Heart left ventricle (tissue), 13 donors: Measurements from ENCODE around the gene DAAM1.

Experiments
- CTCF ChIP-seq, 12 donors: fragments of 200-600 bp; sonication (generic) in 4 of 12; IDR thresholded peaks; one replicate each; pipeline versions ENCODE4 v1.5.0 to v1.8.0; 2018 to 2022; ENCODE audit warnings: antibody characterized with exemption in 12 of 12, mild to moderate bottlenecking in 5 of 12
- POLR2A ChIP-seq, 2 donors: fragments of 450-650 bp; IDR thresholded peaks; one replicate each; pipeline ENCODE4 v1.6.1; 2017; ENCODE audit warnings: antibody characterized with exemption in 2 of 2, mild to moderate bottlenecking in 2 of 2, moderate library complexity in 2 of 2
- donor health status: ischemic (EF 13 %, LVEDD 7.1; RV severe dilation, severe dysfunction).
- donor health status: DM: no; HTN: yes; CAD: no.
- donor health status: DM: no; HTN: no; CAD: no.
- donor health status: ischemic (EF 25% LVEDD 6.9; RV normal size, moderate dysfunction).
- donor health status: ischemic (EF 25% LVEDD 5.7; RV mildly dilated, moderate dysfunction).
- donor health status: ischemic (EF 35%, LVEDD 5.7; RV mildly dilated, moderate dysfunction).
- donor health status: nonischemic (EF 11% LVEDD 7.7; RV severe dilation, severe dysfunction).
- donor health status: DM: yes; HTN: yes; CAD: no.
- donor health status: PGD.
- donor health status: ischemic (EF 29% LVEDD 5.4; RV normal size, mild dysfunction).
- donor health status: nonischemic (EF 23%, LVEDD 6.1; RV moderate dilation, normal function).

GRCh38 chr14:59332727-59333126 lies 144.3 kb downstream of the DAAM1 start:
- TF ChIP-seq CTCF (IDR thresholded peaks at IDR 0.05), result no peak
- no peak for TF ChIP-seq POLR2A (IDR thresholded peaks at IDR 0.05)
